PC-9 (cell line): ENCODE results near the gene KAT7.

Source experiments
- EZH2 ChIP-seq: fragments of 200-600 bp; sonication (generic); IDR thresholded peaks from 2 replicates; pipeline ENCODE4 v1.8.0; 2017; ENCODE audit warnings: antibody characterized with exemption, low read depth
- TF ChIP-seq, protein P1 (sequence below): fragments of 200-600 bp; sonication (generic); conservative IDR thresholded peaks from 2 replicates; pipeline ENCODE4 v1.6.1; 2017; ENCODE audit warnings: mixed run types, antibody characterized with exemption, mild to moderate bottlenecking, moderate library complexity

DNA sequence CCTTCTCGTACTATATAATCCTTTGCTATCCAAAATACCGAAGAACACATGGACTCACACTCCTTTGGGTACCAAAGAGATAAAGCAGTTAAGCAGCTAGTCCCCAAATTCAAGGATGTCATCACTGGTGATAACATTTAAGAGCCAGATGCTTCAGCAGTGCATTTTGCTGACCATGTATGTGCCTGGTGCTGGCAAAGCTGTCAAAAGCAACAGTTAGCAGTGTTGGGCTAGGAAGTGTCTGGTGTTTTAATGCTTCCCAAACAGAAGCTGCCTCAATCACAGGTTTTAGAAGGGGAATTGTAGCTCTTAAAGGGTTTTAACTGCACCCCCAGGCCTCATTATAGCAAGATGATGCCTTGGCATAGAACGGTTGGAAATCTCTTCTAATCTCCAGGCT, 29.3 kb upstream of the KAT7 start:
- TF ChIP-seq, protein P1, sequence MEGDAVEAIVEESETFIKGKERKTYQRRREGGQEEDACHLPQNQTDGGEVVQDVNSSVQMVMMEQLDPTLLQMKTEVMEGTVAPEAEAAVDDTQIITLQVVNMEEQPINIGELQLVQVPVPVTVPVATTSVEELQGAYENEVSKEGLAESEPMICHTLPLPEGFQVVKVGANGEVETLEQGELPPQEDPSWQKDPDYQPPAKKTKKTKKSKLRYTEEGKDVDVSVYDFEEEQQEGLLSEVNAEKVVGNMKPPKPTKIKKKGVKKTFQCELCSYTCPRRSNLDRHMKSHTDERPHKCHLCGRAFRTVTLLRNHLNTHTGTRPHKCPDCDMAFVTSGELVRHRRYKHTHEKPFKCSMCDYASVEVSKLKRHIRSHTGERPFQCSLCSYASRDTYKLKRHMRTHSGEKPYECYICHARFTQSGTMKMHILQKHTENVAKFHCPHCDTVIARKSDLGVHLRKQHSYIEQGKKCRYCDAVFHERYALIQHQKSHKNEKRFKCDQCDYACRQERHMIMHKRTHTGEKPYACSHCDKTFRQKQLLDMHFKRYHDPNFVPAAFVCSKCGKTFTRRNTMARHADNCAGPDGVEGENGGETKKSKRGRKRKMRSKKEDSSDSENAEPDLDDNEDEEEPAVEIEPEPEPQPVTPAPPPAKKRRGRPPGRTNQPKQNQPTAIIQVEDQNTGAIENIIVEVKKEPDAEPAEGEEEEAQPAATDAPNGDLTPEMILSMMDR: no peak
- TF ChIP-seq EZH2: no peak
